ENCODE data around the gene CD101.

DNA sequence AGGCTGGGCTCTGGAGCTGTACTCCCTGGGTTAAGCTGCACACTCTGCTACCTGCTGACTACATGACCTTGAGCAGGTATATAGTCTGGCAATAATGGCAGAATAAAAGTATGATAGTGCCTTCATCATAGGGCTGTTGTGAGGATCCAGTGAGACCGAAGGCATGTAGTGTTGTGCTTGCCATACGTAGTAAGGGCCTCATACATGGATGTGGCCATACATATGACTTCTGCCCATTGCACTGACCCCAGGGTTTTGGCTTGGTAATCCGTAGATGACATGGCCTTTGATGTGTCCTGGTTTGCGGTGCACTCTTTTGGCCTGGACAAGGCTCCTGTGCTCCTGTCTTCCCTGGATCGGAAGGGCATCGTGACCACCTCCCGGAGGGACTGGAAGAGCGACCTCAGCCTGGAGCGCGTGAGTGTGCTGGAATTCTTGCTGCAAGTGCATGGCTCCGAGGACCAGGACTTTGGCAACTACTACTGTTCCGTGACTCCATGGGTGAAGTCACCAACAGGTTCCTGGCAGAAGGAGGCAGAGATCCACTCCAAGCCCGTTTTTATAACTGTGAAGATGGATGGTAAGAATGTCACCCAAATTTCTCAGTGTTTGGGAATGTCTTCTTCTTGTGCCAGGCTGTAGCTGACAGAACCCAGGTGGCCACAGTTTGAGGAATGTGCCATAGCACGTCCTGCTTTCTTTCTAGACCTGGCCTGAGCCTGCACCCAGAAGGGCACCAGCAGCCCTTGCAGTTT, 17.0 kb upstream of the CD101 start:
- TF ChIP-seq EP300 (IDR thresholded peaks at IDR 0.05) (no peak), POLR2AphosphoS5 (IDR thresholded peaks at IDR 0.05) (no peak)
- TF ChIP-seq, protein P1, sequence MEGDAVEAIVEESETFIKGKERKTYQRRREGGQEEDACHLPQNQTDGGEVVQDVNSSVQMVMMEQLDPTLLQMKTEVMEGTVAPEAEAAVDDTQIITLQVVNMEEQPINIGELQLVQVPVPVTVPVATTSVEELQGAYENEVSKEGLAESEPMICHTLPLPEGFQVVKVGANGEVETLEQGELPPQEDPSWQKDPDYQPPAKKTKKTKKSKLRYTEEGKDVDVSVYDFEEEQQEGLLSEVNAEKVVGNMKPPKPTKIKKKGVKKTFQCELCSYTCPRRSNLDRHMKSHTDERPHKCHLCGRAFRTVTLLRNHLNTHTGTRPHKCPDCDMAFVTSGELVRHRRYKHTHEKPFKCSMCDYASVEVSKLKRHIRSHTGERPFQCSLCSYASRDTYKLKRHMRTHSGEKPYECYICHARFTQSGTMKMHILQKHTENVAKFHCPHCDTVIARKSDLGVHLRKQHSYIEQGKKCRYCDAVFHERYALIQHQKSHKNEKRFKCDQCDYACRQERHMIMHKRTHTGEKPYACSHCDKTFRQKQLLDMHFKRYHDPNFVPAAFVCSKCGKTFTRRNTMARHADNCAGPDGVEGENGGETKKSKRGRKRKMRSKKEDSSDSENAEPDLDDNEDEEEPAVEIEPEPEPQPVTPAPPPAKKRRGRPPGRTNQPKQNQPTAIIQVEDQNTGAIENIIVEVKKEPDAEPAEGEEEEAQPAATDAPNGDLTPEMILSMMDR (IDR thresholded peaks at IDR 0.05), result no peak
